T-helper 2 cell treated with Interferon-gamma antibody and Interleukin-4, amounts not matched to agents 100 ng/mL and 5 ng/mL, for 36 hours (primary cell): ENCODE data around the gene THBS2. TPM values are rescaled to one million over a fixed set of nuclear protein-coding genes. Genes with fewer than 3 reads are reported as not detected.
"Not testable (repeated sequence)": the region's sequence is repeated elsewhere in the genome, so short reads cannot be mapped to it uniquely, and the experiment has no call there.

Experiments
- intact Hi-C: fragments of 100-400 bp; cut with micrococcal nuclease; formaldehyde crosslinking; loops from one replicate; pipeline ENCODE4 v1.15.1; 2023
- total RNA-seq: library from RNA; stranded (reverse); gene quantifications from 2 replicates; pipeline ENCODE4 v1.2.3, GENCODE V29; 2022

Gene THBS2
- total RNA-seq, result not detected in 2 replicates

DNA sequence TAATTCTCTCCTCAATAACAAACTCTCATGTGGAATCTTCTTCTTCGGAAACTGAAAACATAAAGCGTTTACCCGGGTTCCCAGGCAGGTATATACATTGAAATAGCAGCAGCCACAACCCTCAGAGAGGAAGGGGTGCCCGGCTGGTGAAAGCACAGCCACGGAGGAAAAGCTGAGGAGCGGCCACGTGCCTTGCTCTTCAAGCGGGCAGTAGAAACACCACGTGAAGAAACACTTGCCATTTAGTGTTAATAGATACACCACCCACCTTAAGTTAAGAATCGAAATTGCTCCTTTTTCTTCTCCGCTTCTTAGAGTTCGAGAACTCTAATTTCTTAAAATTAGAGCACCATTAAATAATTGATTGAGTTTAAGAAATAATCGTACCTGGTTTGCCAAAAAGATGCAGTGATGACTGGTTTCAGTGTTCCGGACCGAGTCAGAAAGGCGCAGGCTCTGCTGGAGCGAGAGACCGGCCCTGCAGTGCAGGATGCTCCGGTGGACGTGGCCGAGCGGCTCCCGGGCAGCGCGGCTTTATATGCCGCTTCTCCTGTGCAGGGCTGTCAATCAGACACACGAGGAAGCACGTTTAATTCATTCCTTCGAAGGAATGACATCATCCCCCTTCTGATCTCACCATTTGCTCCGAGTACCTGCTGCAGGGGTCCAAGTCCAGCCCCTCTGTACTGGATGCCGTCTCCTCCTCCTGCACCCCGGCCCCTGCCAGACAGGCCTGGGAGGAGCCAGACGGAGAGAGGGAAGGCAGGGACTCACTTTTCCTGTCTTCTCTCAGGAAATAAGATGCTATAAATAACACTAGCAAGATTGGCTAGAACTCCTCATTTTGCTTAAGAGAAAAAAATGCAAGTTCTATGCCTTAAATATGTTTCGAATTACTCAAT lies at the start of gene THBS2:
Gene THBS2, minus strand, starts transcription at position 510 of the 902 bp plus-strand sequence. CDS start 3,062 bp downstream, outside the sequence.
- intact Hi-C loops, result no loop called here

- intact Hi-C loops, result no loop called here
Observed at GRCh38 chr6:169302716-169303115, 49.1 kb upstream of the THBS2 start.

DNA sequence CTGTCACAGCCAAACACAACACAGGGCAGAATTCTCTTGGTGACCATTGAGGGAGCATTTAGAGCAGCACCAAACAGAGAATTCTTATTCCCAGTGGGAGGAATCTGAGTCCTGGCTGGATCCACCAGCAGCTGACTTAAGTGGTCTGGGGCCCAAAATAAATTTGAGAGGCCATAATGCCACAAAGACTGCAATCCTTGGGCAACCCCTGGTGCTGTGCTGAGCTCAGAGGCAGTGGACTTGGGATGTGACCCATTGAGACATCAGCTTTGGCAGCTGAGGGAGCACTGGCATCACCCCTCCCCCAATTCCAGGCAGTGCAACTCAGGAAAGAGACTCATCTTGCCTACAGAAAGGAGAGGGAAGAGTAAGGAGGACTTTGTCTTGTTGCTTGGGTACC lies 48.6 kb upstream of the THBS2 start:
- intact Hi-C loops, result no loop called here

DNA sequence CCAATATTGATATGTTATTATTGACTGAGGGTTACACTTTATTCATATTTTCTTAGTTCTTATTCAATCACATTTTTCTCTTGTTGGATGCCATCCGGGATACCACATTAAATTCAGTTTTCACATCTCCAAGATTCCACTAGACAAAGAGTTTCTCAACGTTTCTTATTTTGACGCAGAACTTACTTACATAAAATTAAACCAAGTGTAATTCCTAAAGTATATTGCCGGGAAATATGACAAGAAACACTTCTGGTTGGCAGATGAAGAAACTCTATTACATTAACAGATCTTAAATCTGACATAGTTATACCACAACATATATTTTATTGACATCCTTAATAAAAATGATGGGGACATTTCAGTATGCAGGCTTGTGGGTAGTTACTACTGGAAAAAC lies 47.3 kb upstream of the THBS2 start:
- intact Hi-C loops, result no loop called here

DNA sequence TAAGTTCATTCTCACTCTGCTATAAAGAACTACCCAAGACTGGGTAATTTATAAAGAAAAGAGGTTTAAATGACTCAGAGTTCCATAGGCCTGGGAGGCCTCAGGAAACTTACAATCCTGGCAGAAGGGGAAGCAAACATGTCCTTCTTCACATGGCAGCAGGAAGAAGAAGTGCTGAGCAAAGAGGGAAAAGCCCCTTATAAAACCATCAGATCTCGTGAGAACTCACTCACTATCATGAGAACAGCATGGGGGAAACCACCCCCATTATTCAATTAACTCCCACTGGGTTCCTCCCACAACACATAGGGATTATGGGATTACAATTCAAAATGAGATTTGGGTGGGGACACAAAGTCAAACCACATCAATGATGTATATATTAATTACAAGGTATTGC lies 45.0 kb upstream of the THBS2 start:
- intact Hi-C loops, result not testable (repeated sequence)

DNA sequence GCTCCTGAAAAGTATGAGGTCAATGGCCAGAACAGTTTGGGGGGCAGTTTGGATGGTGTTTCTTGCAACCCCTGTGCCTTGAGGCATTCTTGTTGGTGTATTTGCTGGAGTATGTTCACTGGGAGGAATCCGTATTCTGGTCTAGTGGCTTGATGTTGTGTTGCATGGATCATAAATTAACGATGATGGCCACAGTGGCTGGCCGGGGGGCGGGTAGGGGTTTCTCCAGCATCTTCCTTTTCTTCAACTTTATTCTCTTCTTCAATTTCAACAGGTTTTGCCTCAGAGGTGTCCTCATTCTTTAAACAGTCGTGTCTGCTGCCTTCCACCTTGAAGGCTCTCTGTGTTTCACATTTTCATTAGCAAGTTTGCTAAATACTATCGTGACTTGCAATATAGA lies 43.0 kb upstream of the THBS2 start:
- intact Hi-C loops, result no loop called here

DNA sequence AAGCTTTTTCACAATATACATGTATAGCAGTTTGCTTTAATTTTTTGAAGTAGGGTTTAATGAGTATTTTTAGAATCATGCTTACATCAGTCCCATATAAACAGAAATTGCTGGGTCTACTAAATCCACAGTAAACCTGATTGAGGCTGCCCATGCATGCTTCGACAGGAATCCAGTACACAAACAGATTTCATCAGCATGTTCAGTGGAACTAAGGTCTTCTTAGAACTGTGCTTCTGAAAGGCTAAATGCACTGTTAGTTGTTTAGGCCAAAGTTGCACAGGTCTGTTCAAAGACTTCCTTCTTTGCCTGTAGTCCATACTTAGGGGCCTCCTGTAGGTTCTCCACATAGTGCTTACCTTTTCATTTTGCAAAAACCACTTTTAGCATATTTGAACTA lies 42.5 kb upstream of the THBS2 start:
- intact Hi-C loops, result no loop called here

GRCh38 chr6:169293196-169293595 lies 39.5 kb upstream of the THBS2 start:
- intact Hi-C loops, result no loop called here

DNA sequence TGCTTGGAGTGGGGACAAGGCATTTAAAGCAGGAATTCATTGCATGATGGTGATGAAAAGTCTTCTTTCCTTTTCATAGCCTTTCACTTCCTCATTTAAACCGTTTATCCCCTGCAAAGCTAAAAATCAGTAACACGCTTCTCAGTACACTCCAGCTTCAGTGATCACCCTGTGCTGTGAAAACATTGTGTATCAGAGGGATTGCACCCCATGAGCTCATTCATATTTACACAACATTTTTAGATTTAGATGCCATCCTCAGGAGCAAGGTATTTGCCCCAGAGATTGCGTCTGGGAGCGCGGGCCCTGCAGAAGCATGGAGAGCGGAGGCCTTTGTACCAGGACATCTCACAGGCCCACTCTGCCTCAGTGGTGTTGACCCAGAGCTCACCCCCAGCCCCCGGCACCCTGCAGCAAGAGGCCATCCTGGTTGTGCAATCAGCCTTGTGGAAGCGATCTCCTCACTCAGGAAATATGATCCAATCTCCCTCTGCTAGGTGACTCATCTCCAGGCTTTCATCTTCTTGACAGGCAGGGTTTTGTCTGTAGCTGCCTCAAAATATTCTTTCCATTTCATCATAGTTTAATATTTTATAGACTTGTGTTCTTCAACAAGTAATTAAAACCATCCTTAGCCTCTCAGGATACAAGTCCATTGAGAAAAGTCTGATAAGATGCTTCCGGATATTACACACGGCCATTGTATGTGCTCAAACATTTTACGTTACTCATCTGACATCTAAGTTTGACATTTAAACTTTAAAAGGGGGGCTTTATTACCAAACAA lies 38.9 kb upstream of the THBS2 start:
- intact Hi-C loops, result no loop called here

DNA sequence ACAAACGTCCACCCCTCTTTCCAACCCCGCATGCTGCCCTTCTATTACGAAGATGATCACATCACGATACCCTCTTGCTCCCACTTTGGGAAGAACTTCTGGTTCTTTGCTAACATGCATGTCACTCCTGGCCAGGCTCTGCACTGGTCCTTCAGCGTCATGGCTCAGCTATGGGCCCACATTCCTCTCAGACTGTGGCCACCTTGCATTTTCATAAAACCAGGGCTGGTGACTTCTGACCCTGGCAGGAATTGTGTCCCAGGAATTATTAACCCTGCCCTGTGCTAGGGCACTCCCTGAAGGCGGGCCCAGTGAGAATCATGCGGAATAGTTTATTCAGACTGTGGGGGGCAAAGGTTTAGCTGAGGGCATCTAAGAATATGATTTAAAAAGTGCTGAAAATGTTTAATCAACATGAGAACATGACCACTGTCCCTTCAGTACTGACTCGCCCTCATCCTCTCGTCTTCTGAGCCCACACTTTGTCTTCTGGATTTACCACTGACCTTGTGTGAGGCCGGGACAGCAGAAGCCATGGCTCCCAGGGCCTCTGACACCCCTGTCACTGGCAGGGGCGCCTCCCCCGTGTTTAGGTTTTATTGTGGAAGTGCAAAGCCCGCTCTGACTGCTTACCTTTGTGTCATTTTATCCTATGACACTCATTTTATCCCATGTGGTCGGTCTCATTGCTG lies 38.1 kb upstream of the THBS2 start:
- intact Hi-C loops, result no loop called here

GRCh38 chr6:169291148-169291547 lies 37.5 kb upstream of the THBS2 start:
- intact Hi-C loops, result no loop called here

GRCh38 chr6:169289619-169290339 lies 36.1 kb upstream of the THBS2 start:
- intact Hi-C loops, result no loop called here

DNA sequence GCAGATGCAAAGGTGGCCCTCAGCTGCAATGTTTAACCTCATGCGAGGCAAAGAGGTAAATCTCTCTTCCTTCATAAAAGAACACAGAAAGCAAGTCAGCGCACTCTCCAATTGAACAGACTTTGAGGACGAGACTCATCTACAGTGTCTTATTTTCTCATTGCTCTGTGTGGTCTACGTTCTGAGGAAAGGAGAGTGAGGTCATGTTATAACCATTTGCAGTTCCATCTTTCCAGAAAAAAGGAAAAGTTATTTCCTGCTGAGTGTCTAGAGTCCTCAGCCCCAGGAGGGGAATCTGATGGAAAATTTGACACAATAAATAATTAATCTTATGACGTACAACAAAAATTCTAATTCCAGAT lies 35.6 kb upstream of the THBS2 start:
- intact Hi-C loops, result no loop called here

DNA sequence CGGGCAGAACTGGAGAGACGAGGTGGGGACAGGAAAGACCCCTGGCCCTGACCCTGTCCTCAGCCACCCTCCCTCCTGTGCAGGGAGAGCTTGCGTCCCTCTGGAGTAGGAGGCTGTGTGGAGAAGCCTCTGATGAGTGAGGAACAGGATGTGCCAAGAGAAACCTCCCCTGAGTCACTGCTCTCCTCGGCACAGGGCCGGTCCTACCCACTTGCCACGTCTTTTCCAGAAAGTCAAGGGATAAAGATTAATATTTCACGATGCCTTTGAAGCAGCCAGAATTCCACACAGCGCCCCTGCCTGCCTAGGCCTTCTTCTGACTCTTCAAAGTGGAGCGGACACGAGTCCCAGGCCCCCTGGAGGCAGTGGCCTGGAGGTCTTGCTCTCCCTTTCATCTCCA lies 34.9 kb upstream of the THBS2 start:
- intact Hi-C loops, result no loop called here

- intact Hi-C loops, result no loop called here
Observed at GRCh38 chr6:169287675-169288074, 34.0 kb upstream of the THBS2 start.

GRCh38 chr6:169286961-169287360 lies 33.3 kb upstream of the THBS2 start:
- intact Hi-C loops, result no loop called here

DNA sequence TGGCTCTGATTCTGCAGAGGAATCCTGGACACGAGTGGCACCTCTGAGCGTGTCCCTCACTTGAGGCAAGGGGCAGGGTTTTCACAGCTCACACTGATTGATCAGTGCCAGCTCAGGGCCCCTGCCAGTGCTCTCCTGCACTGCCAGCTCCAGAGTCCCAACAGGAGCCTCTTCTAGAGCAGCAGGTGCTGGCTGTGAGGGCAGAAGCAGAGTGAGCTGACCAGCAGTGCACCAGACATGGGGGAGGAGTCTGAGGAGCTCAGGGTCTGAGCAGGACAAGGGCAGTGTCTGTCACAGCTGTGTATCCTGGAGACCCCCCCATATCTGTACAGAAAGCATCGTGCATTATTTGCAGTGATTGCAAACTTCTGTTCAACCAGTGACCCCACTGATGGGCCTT lies 31.5 kb upstream of the THBS2 start:
- intact Hi-C loops, result no loop called here

GRCh38 chr6:169283924-169284323 lies 30.3 kb upstream of the THBS2 start:
- intact Hi-C loops, result no loop called here

DNA sequence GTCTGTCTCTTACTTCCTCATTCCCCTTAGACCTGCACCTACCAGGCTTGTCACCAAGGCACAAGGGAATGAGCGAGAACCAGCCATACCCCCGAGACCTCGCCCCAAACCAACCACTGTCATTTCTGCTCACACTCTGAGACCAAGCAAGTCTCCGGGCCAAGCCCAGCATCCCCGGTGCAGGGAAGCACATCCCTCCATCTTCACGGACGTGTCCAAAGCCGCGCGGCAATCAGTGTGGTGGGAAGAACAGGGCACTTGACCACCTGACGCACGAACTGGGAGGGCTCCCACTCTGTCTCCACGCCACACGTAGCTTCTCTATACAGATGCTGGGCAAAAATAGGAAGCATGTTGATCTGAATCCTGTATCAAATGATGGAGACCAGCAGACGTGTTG lies 28.4 kb upstream of the THBS2 start:
- intact Hi-C loops, result no loop called here

DNA sequence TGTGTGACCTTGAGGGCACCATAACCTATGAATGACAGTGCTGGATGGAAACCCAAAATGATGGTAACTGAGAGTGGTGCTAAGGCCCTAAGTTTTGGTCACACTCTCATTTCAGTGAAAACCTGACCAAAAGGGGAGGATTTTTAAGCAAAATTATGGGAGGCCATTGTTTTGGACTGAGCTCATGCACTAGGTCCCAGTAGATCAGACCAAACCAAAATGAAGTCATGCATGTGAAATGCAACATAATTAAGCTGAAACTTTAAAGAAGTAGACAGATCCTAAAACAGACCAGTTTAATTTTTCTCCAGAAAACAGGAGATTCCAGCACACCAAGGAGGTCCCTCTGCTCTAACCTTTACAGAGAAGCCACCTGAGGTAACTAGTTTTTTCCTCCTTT lies 24.0 kb upstream of the THBS2 start:
- intact Hi-C loops, result no loop called here

DNA sequence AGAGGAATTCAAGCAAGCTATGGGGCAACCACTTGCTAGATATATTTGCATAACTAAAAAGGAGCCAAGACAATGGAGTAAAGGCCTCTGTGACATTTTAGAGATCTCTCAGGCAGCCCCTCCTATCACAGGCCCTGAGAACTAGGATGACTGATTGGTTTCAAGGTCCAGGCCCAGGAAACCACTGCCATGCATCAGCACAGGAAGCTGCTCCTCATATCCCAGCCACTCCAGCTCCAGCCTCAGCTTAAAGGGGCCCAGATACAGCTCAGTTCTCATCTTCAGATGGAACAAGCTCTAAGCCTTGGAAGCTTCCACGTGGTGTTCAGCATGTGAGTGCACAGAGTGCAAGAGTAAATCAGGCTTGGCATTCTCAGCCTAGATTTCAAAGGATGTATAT lies 21.1 kb upstream of the THBS2 start:
- intact Hi-C loops, result no loop called here
